HG02852 (cell line): ENCODE data around the gene NRXN3.

Experiments used
- ATAC-seq: cut with Tn5 transposase; IDR thresholded peaks from one replicate; pipeline ENCODE4 v1.9.1; 2021; ENCODE audit warnings: mild to moderate bottlenecking, moderate library complexity; ENCODE audit not compliant: unreplicated experiment

Gene NRXN3

DNA sequence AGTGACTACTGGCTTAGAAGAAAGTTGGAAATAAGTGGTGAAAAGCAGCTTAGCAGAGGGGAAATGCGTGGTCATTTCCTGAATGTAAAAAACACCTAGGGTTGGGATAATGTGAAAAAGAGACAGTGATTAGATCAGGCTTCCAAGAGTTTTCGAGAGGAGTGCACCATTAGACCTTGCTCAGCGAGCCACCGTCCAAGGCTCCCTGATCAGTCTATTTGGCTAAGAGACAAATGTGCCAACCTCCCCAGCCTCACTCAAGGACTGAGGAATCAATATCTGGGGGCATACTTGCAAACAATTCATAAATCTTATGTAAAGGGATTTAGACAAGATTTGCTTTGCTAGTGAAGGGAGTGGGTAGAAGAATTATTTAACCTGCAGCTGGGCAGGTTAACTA is 594.5 kb downstream of the NRXN3 start:
- no peak for ATAC-seq

DNA sequence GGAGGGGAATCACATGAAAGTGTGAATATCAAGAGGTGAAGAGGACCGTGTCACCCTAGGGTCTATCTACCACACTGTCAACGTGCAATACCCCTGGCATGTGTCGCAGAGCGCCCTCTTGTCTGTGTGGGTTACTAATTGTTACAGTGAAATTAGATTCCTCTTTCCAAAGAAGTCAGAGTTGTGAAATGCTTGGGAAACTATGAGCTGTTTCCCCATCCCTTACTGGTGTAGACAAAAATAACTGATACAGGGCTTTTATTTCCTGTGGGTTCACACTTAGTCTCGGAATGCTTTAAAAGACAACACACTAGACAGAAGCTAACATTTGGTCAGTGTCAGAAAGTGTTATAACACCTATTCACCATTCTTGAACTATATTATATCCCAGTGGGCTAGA is 597.3 kb downstream of the NRXN3 start:
- no peak for ATAC-seq

DNA sequence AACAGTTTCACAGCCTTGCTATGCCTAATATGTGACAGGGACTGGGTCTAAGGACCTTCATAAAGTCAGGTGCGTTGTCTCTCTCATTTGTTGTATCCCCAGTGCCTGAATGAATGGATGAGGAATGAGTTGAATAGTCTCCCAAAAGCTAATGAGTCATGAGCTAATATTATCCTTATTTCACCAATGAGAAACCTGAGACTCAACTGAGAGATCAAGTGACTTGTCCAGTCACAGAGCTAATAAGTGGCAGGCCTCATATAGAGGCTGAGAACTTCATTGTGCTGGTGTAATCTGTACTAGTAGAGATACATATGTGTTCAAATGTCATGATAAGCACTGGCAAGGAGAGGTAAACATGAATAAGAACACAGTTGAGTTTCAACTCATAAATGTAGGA is 612.4 kb downstream of the NRXN3 start:
- no peak for ATAC-seq

DNA sequence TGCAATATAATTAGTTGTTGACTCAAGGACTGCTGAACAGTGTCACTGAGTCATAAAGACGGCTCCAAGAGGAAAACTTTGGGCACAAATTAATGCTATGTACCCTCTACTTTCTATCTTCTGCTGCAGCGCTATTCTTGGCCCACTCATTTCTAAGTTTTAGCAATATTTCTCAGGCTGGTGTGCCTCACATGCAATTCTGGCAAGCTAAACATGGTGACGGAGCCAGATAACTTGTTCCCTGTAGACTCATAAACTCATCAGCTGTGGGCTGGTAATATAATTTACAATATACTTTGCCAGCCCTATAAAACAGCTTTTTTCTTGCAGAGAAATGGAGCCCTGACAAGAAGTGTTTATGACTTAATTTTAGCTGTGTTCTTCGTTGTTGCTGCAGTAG is 615.1 kb downstream of the NRXN3 start:
- no peak for ATAC-seq

DNA sequence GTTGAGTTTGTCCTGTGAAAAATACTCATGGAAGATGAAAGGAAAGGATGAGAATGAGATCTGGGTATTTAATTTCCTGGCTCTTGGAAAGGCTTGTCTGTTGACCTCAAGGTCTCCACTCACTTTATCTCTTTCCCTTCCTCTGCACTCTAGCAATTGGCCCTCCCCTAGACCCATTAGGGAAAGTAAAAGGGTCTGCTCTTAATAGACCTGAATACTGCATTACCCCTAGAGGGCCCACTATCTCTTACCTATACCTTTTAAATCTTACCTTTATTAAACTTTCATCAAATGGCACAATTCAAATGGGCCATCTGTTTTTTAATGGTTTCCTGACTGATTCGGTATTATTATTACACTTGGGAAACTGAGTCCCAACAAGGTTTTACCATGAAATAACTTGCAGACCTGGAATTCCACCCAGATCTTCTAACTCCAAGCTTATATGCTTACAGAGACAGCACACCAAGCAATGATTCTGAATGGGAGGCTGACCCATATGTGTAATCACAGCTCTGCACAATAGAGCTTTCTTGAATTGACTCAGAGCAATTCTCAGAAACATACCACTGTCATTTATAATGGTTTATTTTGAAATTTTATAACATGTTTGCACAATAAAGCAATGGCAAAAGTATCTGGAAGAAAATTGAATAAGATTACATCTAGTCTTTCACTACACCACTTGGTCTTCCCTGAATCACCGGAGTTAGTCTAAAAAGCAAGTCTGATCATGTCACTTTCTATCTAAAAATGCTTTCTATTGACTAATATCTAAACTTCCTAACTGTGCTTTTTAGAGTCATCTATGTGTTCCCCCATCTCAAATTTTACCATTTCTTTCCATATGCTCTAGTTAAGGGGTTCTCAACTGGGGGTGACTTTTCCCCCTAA is 618.5 kb downstream of the NRXN3 start:
- ATAC-seq, result peak; percentile 60

DNA sequence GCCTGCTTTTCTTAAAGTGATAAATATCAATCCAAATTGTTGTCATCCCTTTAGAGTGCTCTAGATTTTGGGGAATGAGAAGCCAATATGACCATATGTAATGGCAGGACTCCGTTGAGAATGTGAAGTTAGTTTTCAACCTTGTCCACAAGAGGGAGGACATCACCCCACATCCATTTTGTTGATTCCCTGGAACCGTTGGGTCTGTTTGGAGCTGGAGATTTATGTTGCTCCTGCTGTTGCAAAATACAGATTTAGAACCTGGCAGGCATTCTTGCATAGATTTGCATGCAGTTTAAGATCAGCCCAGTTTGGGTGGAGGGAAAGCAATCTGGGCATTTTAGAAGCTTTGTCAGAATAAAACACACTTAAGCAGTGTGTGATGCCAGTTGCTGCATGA is 620.1 kb downstream of the NRXN3 start:
- ATAC-seq, result no peak

DNA sequence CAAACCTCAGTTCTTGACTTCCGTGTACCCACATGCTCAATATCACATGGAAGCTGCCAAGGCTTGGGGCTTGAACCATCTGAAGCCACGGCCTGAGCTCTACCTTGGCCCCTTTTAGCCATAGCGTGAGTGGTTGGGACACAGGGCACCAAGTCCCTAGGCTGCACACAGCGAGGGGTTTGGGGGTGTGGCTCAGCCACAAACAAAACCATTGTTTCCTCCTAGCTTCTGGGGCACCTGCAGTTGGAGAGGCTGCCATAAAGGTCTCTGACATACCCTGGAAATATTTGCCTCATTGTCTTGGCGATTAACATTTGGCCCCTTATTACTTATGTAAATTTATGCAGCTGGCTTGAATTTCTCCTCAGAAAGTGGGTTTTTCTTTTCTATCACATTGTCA is 628.6 kb downstream of the NRXN3 start:
- no peak for ATAC-seq

DNA sequence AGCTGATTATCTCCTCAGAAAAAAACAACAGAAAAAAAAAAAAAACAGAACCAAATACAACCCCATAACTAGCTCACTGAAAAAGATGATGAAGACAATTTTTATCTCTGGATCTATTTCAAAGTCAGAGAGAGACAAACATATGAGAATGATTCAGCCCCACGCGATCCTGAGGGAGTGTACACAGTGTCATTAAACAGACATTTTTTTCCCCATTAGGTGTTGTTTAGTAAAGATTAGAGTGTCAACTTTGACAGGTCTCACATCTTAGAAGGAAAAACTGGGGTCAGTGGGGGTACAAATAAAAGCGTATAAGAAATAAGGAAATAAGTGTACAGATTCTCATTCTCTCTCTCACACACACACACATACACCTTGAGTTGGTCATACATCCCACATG is 635.4 kb downstream of the NRXN3 start:
- ATAC-seq, result no peak

DNA sequence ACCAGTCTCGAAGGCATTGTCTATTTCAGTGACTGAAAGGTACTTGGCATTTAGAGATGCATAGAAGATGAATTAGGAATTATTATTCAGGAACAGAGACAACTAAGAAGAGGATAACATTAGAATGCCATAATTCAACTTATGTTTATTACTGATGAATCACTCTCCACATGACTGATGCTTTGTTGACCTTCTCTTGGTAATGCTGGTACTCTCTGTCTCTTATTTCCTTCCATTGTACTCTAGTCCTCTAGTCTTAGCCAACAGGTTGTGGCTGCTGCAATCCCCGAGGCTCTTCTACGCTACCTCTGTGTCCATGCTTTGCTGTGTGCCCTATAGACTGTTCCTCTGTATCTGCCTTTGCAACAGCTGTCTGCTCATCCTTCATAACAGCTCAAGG is 652.9 kb downstream of the NRXN3 start:
- ATAC-seq, result no peak

DNA sequence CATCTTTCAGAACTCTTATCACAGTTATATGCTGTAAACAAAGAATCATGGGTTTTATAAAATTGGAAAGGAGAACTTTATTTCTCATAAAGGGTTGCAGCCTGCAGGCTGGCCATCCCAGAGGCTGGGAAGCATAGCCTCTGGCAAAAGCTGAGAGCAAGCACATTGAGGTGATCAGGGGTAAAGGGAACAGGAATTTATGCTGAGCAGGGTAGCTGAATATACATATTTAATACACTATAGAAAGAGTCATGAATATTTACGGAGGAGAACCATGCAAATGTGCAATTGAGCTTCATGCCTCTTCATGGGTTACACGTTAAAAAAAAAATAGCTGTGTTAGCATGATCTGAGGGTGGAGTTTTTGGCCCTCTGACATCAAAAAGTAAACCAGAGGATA is 653.3 kb downstream of the NRXN3 start:
- no peak for ATAC-seq

DNA sequence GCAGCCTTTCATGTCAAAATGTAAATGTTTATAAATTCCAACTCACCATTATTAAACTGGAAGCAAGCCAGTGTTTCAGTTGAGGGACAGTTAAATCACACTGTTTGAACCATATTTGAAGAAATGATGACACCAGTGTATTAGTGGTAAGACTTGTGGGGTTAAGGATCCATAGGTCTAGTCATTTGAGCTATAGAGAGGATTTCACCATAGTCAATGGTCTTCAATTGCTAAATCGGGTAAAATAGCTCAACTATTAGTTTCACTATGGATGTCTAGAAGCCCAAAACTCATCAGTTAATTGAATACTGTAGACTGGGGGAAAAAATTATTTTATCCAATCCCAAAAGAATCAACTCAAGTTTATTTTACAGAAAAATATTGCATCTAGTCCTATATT is 659.1 kb downstream of the NRXN3 start:
- ATAC-seq, result no peak

DNA sequence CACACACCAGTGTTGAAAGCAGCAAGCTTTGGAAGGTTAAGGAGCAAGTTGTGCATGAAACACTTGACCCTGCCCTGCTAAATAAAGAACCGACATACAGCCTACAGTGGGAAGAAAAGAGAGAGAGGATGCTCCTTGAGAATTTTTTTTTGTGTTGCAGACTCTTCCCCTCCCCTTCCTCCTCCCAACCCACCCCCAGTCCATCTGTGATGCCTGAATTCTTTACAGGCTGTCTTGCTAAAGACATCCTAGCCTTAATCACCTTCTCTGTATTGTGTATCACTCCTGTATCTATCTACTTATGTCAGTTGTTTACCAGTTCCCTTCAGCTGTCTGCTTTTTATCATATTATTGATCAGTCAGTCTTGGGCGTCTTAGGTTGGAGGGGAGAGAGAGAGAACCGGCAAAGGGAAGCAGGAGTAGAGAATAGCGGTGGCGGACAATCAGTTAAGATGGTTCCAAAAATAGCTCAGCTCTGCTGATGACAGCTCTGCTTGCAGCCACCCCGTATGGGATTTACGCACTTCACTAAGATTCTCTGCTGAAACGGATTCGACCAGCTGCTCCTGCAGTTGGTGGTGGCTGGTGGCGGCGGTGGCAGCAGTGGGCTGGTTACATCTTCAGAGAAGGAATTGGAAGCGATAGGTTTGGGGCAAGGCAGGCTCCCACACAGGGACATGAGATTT is 664.7 kb downstream of the NRXN3 start:
- no peak for ATAC-seq

DNA sequence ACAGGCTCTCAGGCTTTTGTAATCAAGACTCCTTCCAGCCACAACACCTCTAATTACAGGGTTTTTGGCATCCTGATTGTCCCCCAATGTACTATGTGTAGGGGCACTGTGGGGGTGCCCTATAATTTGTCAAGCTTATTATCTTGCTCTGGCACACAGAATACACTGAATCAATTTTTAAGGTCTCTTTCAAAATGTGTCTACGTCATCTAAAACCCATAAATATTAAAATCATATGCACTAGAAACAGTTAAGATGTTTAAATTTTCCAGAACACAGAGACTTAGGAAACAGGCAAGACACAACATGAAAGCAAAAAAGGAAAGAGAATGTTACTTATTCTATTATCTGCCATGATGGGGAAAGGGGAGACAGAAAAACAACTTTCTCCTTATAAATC is 665.7 kb downstream of the NRXN3 start:
- no peak for ATAC-seq

DNA sequence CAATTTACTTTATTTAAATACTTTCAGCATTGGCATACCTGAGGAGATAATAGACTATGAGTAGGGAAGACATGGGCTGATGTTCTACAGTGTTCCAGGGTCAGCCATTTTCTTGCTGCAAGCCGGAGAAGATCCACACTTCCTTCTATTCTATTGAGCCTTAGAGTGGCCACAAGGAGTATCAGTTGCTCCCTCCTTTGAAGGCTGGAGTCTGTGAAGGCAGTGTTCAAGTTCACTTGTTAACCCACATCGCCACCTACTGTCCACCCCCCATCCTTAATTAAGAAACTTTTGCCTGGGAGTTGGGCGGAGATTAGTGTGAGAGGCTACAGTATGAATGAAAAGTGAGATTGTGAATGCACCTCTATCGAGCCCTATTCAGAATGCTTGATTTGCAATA is 666.6 kb downstream of the NRXN3 start:
- peak; percentile 75 for ATAC-seq

DNA sequence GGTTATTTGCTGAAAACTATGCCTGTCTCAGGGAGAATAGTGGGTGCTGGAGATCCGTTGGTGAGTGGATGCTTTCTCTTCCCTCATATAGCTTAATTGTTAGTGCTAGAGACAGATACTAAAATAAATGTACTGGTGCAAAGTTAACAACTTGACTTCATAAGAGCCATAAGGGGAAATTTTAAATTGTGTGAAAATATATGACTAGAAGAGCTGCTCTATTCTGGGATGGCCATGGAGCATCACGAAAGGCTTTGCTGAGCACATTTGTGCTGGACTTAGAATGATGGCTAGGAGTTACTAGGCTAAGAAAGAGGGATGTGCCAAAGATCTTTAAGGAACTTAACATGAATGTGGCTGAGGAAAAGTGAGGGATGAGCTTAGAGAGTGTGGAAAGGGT is 668.8 kb downstream of the NRXN3 start:
- ATAC-seq, result no peak

DNA sequence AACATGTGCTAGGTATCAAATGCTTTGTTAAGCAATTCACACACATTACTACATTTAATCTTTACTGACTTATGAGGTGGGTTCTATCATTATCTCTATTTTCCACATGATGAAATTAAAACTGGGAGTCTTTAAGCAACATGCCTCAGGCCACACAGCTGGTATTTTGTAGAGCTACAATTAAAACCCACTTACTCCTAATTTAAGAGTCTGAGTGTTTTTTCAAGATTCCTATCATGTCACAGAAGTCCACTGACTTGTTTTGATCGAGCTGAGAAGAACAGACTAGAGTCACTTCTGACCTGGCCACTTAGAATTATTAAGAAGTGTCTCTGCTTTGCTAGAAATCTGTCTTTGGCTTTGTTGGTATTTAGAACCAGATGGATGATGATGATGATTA is 670.7 kb downstream of the NRXN3 start:
- ATAC-seq, result no peak

DNA sequence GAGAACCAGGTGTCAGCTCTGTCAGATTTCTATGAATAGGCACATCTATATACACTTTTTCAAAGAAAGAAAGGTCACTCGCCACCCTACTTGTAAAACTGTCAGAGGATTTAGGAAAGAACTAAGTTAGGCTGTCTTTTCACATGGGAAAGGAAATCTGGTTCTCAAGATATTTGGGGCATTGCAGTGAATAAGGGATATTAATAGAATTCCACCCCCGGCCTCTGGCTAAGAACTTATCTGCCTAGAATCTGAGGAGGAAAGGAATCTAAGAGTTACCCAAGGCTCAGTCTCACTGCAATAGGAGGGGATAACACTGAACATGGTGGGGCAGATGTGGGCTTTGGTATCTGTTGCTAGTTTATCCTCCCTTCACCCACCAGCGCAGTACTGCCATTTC is 677.6 kb downstream of the NRXN3 start:
- ATAC-seq, result no peak

DNA sequence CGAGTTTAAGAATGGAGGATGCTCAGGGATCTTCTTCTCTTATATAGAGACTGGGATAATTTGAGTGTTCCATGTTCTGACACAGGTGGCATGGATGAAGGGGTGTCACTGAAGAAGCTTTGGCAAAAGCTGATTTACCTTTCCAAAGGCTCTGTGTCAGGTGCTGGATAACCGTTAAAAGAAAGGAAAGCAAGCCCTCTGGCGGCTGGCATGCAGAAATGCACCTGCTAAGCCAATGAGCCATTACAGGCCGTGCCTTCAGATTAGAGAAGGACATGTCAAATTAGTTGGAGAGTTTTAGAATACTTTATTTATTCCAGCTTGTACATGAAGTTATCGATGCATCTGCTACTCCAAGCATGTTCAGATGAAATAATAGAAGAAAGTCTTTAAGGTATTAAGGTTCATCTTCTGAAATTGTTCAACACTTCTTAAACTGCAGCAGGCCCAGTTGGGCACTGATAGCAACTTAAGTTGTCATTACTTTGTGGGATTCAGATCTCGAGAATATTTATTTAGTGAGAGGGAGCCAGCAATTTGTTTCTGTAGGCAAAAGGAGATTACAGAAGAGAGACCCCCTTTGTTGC is 678.2 kb downstream of the NRXN3 start:
- ATAC-seq, result peak; percentile 92

DNA sequence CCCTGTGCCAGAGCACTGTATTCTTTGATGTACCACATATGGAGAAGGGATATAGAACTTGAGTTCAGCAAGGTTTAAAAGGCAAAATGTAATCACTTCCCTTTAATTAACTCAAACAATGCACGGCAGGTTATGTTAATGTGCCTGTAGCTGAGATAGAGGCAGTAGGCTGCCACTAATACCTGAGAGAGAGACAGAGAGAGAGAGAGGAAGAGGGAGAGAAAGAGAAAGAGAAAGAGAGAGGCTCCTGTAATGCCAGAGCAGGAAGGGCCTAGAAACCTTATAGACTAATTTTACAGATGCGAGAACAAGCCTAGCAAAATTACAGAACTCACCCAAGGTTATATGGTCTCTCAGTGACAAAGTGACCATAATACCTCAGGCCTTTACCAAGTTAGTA is 679.8 kb downstream of the NRXN3 start:
- no peak for ATAC-seq

DNA sequence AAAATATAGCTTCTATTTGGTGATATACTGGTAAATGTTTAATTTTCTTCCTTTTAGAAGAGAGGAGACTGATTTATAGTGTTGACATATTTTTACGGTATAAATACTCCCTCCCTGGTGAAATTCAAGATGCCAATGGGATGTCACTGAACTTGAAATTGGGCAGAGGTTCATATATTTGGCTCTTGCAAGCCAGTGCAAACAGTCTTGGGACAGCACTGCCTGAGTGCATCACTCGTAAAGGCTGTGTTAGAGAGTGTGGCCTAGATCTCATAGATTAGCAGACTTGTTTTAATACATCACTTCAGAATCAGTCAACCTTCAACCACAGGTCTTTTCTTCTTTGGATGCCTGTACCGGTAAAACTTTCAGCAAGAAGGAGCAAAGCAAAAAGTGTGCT is 681.0 kb downstream of the NRXN3 start:
- ATAC-seq, result no peak

DNA sequence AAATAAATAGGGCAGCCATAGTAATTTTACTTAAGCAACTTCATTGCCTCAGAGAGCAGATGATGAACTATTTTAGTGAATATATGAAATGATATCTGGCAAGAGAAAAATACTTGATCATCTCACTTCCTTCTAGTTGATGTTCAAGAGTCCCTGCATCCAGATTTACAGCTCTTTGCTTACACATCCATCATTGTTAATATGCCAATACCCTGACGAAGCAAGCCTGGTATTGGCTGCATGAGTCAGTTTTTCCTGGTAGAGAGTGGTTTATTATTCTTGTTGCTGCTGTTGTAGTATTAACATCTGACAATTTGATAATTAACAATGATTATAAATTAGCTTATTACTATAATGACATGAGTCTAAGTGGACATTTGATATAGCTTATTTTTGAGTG is 681.9 kb downstream of the NRXN3 start:
- no peak for ATAC-seq

DNA sequence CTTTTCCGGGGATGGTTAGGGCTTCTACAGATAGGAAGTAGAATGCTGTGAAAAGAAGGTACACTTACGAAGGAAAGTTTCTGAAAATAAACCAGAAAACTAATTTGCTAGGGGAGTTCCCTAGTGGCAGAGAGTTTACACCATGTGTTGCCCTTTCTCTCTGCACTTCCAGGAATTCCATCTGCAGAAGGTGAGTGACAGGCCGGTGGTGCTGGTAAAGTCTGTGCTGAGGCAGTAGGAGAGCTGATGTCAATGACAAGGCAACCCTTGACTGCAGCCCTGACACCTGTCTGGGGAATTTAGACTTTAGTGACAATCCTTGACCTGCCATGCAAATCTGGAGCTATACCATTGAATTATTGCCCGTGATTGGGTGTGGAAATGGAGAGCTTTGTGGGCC is 687.8 kb downstream of the NRXN3 start:
- ATAC-seq, result no peak
